OCI-LY1 (cell line): Measurements from ENCODE around the gene RALY.
A peak's percentile ranks its signal among the peaks of the same experiment; 100 is the strongest.

Experiments
- H2AFZ ChIP-seq: fragments of 200-600 bp; sonication (generic), shearing (Covaris generic); 2 replicates; pipeline ENCODE4 v1.6.0; 2014; ENCODE audit warnings: antibody characterized with exemption, mild to moderate bottlenecking, low read length
- H3F3A ChIP-seq: fragments of 200-600 bp; sonication (generic), shearing (Covaris generic); 2 replicates; pipeline ENCODE4 v1.6.0; 2014; ENCODE audit warnings: mild to moderate bottlenecking, antibody characterized with exemption, low read length, moderate library complexity; ENCODE audit not compliant: insufficient read depth
- H3K27ac ChIP-seq: fragments of 200-600 bp; sonication (generic); 2 replicates; pipeline ENCODE4 v1.5.1; 2014; ENCODE audit warnings: low read length, mixed run types, mild to moderate bottlenecking, low read depth; ENCODE audit not compliant: poor library complexity, severe bottlenecking
- H3K27me3 ChIP-seq: fragments of 200-600 bp; sonication (generic); 2 replicates; pipeline ENCODE4 v1.6.0; 2014; ENCODE audit warnings: antibody characterized with exemption, mild to moderate bottlenecking, low read length, moderate library complexity; ENCODE audit not compliant: insufficient read depth
- H3K36me3 ChIP-seq: fragments of 200-600 bp; sonication (generic); 2 replicates; pipeline ENCODE4 v1.6.1; 2014; ENCODE audit warnings: mild to moderate bottlenecking, antibody characterized with exemption, low read length, moderate library complexity, mixed read lengths; ENCODE audit not compliant: insufficient read depth
- H3K4me1 ChIP-seq: fragments of 200-600 bp; sonication (generic); 2 replicates; pipeline ENCODE4 v1.5.1; 2014; ENCODE audit warnings: mild to moderate bottlenecking, low read length, moderate library complexity; ENCODE audit not compliant: insufficient read depth, severe bottlenecking
- H3K4me2 ChIP-seq: fragments of 200-600 bp; sonication (generic), shearing (Covaris generic); 2 replicates; pipeline ENCODE4 v1.6.1; 2014; ENCODE audit warnings: low read length
- H3K4me3 ChIP-seq: fragments of 200-600 bp; sonication (generic); 2 replicates; pipeline ENCODE4 v1.5.1; 2014; ENCODE audit warnings: low read length, low read depth, mild to moderate bottlenecking, mixed read lengths; ENCODE audit not compliant: poor library complexity, severe bottlenecking
- H3K79me2 ChIP-seq: fragments of 200-600 bp; shearing (Covaris generic); 2 replicates; pipeline ENCODE4 v1.6.1; 2016; ENCODE audit warnings: mixed run types, low read length, mixed read lengths; ENCODE audit not compliant: insufficient read depth
- H3K9ac ChIP-seq: fragments of 200-600 bp; sonication (generic), shearing (Covaris generic); 2 replicates; pipeline ENCODE4 v1.6.1; 2014; ENCODE audit warnings: mild to moderate bottlenecking, low read length, mixed read lengths
- H3K9me2 ChIP-seq: fragments of 200-600 bp; sonication (generic), shearing (Covaris generic); 2 replicates; pipeline ENCODE4 v1.6.1; 2014; ENCODE audit warnings: low read depth, mild to moderate bottlenecking, low read length, mixed read lengths
- H3K9me3 ChIP-seq: fragments of 200-600 bp; shearing (Covaris generic); 2 replicates; pipeline ENCODE4 v1.6.1; 2014; ENCODE audit warnings: low read length, mixed read lengths
- H4K20me1 ChIP-seq: fragments of 200-600 bp; sonication (generic), shearing (Covaris generic); 2 replicates; pipeline ENCODE4 v1.6.0; 2016; ENCODE audit warnings: mild to moderate bottlenecking, low read length; ENCODE audit not compliant: insufficient read depth
- CTCF ChIP-seq: fragments of 200-600 bp; sonication (generic), shearing (Covaris generic); IDR thresholded peaks from 2 replicates; pipeline ENCODE4 v1.5.1; 2017; ENCODE audit warnings: mild to moderate bottlenecking, antibody characterized with exemption, low read length, moderate library complexity, mixed read lengths
- EZH2 ChIP-seq: fragments of 200-600 bp; sonication (generic), shearing (Covaris generic); IDR thresholded peaks from 2 replicates; pipeline ENCODE4 v1.8.0; 2017; ENCODE audit warnings: borderline replicate concordance, mixed run types, mild to moderate bottlenecking, antibody characterized with exemption, low read length, moderate library complexity, mixed read lengths

RALY gene

GRCh38 chr20:34082232-34082887 is 88.6 kb downstream of the RALY start:
- no peaks in the 10 kb centered on the region for H3K79me2 ChIP-seq
- H3F3A ChIP-seq = peaks cover 3% of the 10 kb centered on the region; the same call in 1 of the 2 replicates
- no peak overlapping the region for H3K4me2 ChIP-seq
- H3K27me3 ChIP-seq = no peaks in the 10 kb centered on the region
- H2AFZ ChIP-seq = no peak overlapping the region
- peak overlapping the region; percentile 39 for H3K27ac ChIP-seq
- no peak overlapping the region for H3K4me3 ChIP-seq
- no peaks in the 10 kb centered on the region for H3K9me2 ChIP-seq
- peaks cover 63% of the 10 kb centered on the region; the same call in 1 of the 2 replicates for H3K36me3 ChIP-seq
- H3K9me3 ChIP-seq = no peaks in the 10 kb centered on the region
- H4K20me1 ChIP-seq = no peaks in the 10 kb centered on the region
- TF ChIP-seq CTCF (no peak), EZH2 (no peak)
- H3K4me1 ChIP-seq = no peaks in the 10 kb centered on the region
- no peak overlapping the region for H3K9ac ChIP-seq

GRCh38 chr20:34083137-34083536 is 89.4 kb downstream of the RALY start:
- no peak overlapping the region for H3K9ac ChIP-seq
- peaks cover 60% of the 10 kb centered on the region for H3K36me3 ChIP-seq
- H3K27me3 ChIP-seq = no peaks in the 10 kb centered on the region
- H4K20me1 ChIP-seq = no peaks in the 10 kb centered on the region
- H2AFZ ChIP-seq = no peak overlapping the region
- no peaks in the 10 kb centered on the region for H3K9me3 ChIP-seq
- no peaks in the 10 kb centered on the region for H3K4me1 ChIP-seq
- peaks cover 6% of the 10 kb centered on the region; the same call in 1 of the 2 replicates for H3F3A ChIP-seq
- H3K27ac ChIP-seq = peak overlapping the region; percentile 39
- H3K4me2 ChIP-seq = no peak overlapping the region
- TF ChIP-seq CTCF (peak; percentile 22; the same call in 1 of the 2 replicates), EZH2 (no peak)
- no peaks in the 10 kb centered on the region for H3K79me2 ChIP-seq
- H3K4me3 ChIP-seq = no peak overlapping the region
- no peaks in the 10 kb centered on the region for H3K9me2 ChIP-seq

GRCh38 chr20:34083781-34084180 is 90.1 kb downstream of the RALY start:
- Histone ChIP-seq H2AFZ (no peak overlapping the region), H3K27ac (no peak overlapping the region), H3K36me3 (peaks cover 62% of the 10 kb centered on the region), H3K27me3 (no peaks in the 10 kb centered on the region), H3F3A (peaks cover 8% of the 10 kb centered on the region; the same call in 1 of the 2 replicates), H3K79me2 (no peaks in the 10 kb centered on the region), H3K4me3 (no peak overlapping the region), H3K9me3 (no peaks in the 10 kb centered on the region), H3K4me1 (no peaks in the 10 kb centered on the region), H3K4me2 (no peak overlapping the region), H4K20me1 (no peaks in the 10 kb centered on the region), H3K9ac (no peak overlapping the region), H3K9me2 (no peaks in the 10 kb centered on the region)
- TF ChIP-seq EZH2 (no peak), CTCF (no peak)
